ENCODE measurements around the gene SPTLC2.
A peak's percentile ranks its signal among the peaks of the same experiment; 100 is the strongest.
"Not testable (repeated sequence)": the region's sequence is repeated elsewhere in the genome, so short reads cannot be mapped to it uniquely, and the experiment has no call there.

The SPTLC2 gene, protein sequence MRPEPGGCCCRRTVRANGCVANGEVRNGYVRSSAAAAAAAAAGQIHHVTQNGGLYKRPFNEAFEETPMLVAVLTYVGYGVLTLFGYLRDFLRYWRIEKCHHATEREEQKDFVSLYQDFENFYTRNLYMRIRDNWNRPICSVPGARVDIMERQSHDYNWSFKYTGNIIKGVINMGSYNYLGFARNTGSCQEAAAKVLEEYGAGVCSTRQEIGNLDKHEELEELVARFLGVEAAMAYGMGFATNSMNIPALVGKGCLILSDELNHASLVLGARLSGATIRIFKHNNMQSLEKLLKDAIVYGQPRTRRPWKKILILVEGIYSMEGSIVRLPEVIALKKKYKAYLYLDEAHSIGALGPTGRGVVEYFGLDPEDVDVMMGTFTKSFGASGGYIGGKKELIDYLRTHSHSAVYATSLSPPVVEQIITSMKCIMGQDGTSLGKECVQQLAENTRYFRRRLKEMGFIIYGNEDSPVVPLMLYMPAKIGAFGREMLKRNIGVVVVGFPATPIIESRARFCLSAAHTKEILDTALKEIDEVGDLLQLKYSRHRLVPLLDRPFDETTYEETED

DNA sequence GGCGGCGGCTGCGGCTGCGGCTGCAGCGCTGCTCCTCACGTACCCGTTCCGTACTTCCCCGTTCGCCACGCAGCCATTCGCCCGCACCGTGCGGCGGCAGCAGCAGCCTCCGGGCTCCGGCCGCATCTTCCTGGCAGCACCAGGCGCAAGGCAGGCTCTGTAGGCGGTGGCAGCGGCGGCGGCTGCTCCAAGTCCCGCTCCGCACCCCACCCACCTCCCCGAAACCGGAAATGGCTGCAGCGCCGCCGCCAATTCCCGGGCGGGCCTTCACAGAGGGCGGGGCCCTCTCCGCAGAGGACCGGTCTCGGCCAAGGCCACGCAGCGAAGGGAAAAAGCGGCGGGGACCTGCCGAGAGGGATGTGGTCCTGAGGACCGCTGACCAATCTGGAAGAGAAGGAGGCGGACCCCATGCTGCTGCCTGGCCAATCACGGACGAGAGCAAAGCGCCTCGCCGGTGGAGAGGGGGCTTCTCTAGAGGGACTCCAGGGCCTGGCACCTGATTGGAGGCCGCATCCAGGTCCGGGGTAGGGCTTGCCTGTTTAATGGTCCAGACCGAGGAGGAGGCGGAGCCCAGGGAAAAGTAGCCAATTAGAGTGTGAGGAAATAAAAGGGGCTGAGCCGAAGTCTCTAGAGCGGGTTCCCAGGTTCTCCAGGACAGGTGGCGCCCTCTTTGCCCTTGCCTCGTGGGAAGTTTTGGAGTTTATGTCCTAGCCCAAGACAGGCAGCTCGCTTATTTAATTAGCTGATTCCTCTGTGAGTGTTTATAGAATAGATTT is at the start of gene SPTLC2:
Gene SPTLC2, minus strand, starts transcription at position 184 of the 776 bp plus-strand sequence. Its CDS starts 58 bp downstream, at position 126.
- peak; percentile 99 for DNase-seq

- no peak for DNase-seq
Observed at GRCh38 chr14:77663293-77663692, 46.9 kb upstream of the SPTLC2 start.

DNA sequence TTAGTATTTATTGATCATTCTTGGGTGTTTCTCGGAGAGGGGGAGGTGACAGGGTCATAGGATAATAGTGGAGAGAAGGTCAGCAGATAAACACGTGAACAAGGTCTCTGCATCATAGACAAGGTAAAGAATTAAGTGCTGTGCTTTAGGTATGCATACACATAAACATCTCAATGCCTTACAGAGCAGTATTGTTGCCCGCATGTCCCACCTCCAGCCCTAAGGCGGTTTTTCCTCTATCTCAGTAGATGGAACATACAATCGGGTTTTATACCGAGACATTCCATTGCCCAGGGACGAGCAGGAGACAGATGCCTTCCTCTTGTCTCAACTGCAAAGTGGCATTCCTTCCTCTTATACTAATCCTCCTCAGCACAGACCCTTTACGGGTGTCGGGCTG is 45.1 kb upstream of the SPTLC2 start:
- not testable (repeated sequence) for DNase-seq

- DNase-seq: peak; percentile 57
Observed at GRCh38 chr14:77660754-77661153, 44.3 kb upstream of the SPTLC2 start.

GRCh38 chr14:77659831-77660230 is 43.4 kb upstream of the SPTLC2 start:
- no peak for DNase-seq

DNA sequence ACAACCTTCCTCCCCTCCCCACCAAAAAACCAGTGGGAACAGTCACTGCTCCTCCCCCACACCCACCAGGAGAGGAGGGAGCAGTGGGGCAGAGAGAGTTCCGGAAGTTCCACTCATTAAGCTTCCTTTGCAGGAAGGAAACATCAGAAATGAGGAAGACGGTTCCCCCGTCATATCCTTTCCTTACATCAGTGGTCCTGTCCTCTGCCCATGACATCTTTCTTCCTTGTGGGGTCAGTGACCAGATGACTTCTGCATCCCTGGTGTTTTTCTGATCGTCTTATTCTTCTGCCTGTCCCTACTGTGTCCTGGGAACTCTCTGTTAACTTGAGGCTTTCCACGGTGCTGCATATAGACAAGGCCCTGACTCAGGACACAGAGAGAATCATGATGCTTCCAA is 40.8 kb upstream of the SPTLC2 start:
- no peak for DNase-seq

- peak; percentile 47 for DNase-seq
Observed at GRCh38 chr14:77654001-77654441, 37.6 kb upstream of the SPTLC2 start.

- no peak for DNase-seq
Observed at GRCh38 chr14:77649326-77649725, 32.9 kb upstream of the SPTLC2 start.

DNA sequence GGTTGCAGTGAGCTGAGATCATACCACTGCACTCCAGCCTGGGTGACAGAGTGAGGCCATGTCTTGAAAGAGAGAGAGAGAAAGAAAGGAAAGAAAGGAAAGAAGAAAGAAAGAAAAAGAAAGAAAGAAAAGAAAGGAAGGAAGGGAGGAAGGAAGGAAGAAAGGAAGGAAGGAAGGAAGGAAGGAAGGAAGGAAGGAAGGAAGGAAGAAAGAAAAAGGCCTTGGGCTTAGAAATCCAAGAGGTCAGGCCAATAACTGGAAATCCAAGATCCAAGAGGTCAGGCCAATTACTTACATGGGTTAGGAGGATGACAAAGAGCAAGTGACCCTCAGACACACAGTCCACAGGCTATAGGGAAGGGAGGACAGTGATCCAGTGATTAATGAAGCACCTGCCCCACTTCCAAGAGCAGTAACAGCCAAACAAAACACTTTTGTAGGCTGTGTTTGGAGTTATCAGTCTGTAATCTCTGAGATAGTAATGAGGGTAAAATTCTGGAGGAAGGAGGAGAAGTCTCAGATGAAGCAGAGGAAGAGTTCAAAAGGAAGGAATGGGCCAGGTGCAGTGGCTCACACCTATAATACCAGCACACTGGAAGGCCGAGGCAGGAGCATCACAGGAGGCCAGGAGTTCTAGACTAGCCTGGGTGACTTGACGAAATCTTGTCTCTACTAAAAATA is 32.2 kb upstream of the SPTLC2 start:
- no peak for DNase-seq

- DNase-seq: no peak
Observed at GRCh38 chr14:77647853-77648252, 31.4 kb upstream of the SPTLC2 start.

DNA sequence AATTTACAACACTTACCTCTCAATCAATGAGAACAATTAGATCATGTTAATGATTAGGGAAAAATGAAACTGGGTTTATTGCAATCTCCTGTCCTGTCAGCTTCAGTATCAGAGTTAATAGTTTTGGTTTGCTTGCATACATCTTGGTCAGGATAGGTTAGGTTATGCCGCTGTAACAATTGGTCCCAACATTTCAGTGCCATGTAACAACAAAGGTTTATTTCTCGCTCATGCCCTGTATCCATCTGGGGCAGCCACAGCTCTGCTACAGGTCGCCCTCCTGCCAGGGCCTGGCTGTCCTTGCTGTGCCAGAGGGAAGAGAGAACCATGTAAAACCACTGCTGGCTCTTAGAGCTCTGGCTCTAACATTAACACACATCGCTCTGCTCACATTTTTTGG is 30.5 kb upstream of the SPTLC2 start:
- no peak for DNase-seq

GRCh38 chr14:77645520-77646230 is 29.2 kb upstream of the SPTLC2 start:
- no peak for DNase-seq

- no peak for DNase-seq
Observed at GRCh38 chr14:77642407-77642806, 26.0 kb upstream of the SPTLC2 start.

GRCh38 chr14:77641534-77642341 is 25.3 kb upstream of the SPTLC2 start:
- peak; percentile 86 for DNase-seq

- DNase-seq: peak; percentile 17
Observed at GRCh38 chr14:77640756-77641533, 24.5 kb upstream of the SPTLC2 start.

DNA sequence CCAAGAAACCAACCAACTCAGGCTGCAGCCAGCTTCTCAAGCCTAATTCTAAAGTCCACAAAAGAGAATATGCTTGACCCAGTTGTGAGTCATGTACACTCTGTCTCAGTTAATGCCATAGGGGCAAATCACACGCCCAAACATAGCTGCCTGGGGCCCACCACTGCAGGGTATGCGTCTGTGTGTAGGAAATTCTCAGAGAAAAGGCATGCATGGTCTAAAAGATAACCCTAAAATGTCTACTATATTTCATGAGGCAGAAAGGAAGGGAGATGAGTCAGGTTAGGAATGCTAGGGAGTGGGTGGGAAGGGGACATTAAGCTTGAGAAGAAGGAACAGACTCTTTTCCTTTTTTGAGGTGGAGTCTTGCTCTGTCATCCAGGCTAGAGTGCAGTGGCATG is 22.3 kb upstream of the SPTLC2 start:
- DNase-seq: peak; percentile 49

- peak; percentile 65 for DNase-seq
Observed at GRCh38 chr14:77635869-77636268, 19.4 kb upstream of the SPTLC2 start.

- not testable (repeated sequence) for DNase-seq
Observed at GRCh38 chr14:77635466-77635865, 19.0 kb upstream of the SPTLC2 start.

GRCh38 chr14:77630111-77630510 is 13.7 kb upstream of the SPTLC2 start:
- DNase-seq: no peak

DNA sequence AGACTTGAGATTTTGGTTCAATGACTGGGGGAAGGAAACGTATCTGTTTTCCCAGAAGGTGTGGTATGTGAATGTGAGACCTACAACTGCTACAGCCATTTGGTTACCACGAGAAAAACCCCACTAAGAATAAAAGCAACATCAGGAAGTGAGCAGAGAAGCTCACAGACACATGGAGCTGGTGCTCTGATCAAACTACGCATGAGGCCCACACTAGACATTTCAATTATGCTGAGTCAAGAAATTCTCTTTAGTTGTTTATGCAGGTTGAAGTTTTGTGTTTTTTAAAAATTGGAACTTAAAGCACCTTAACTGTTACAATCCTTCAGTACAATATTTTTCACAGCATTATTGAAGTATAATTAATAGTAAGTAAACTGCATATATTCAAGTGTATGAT is 8.9 kb upstream of the SPTLC2 start:
- DNase-seq: no peak

- no peak for DNase-seq
Observed at GRCh38 chr14:77623201-77623600, 6.8 kb upstream of the SPTLC2 start.

All from DMS53 (cell line).